Gastroesophageal sphincter (tissue), 4 donors: ENCODE data around the gene PTHLH. TPM values are rescaled to one million over a fixed set of nuclear protein-coding genes. Genes with fewer than 3 reads are reported as not detected.

ENCODE experiments used
- ATAC-seq: fragments of 150-250 bp; one replicate; pipeline ENCODE4 v1.9.1; 2016; ENCODE audit warnings: mild to moderate bottlenecking, moderate library complexity
- H3K27ac ChIP-seq, 4 donors: fragments of 200-600 bp; sonication (generic) in 3 of 4; 1 replicate in 3 of 4; 2 replicates in 1 of 4; pipeline ENCODE4 v1.5.1; 2016 to 2019
- H3K27me3 ChIP-seq: fragments of 200-600 bp; sonication (generic); one replicate; pipeline ENCODE4 v1.5.1; 2019
- H3K36me3 ChIP-seq, 2 donors: fragments of 200-600 bp; sonication (generic); one replicate each; pipeline ENCODE4 v1.5.1; 2019; ENCODE audit warnings: control low read depth in 1 of 2
- H3K4me1 ChIP-seq, 3 donors: fragments of 200-600 bp; sonication (generic); 1 replicate in 2 of 3; 2 replicates in 1 of 3; pipeline ENCODE4 v1.5.1; 2016 to 2019; ENCODE audit warnings: control low read depth in 2 of 3
- H3K4me3 ChIP-seq, 2 donors: fragments of 200-600 bp; sonication (generic); one replicate each; pipeline ENCODE4 v1.5.1; 2019; ENCODE audit warnings: mild to moderate bottlenecking in 1 of 2, moderate library complexity in 1 of 2
- H3K9me3 ChIP-seq, 3 donors: fragments of 200-600 bp; sonication (generic); one replicate each; pipeline ENCODE4 v1.5.1; 2017 to 2019; ENCODE audit warnings: control low read depth in 2 of 3
- EP300 ChIP-seq: sonication (generic); formaldehyde crosslinking; IDR thresholded peaks from one replicate; pipeline ENCODE4 v1.6.1; 2017; ENCODE audit warnings: antibody characterized with exemption, mild to moderate bottlenecking
- POLR2A ChIP-seq, 2 donors: fragments of 450-650 bp; IDR thresholded peaks; one replicate each; pipeline ENCODE4 v1.6.1; 2017; ENCODE audit warnings: antibody characterized with exemption in 2 of 2, mild to moderate bottlenecking in 2 of 2, moderate library complexity in 1 of 2
- POLR2AphosphoS5 ChIP-seq: sonication (generic); formaldehyde crosslinking; IDR thresholded peaks from one replicate; pipeline ENCODE4 v1.6.1; 2017; ENCODE audit warnings: antibody characterized with exemption
- WGBS, 2 donors: methylation state at CpG; one replicate each; pipeline ENCODE4 v1.1.5; 2018; ENCODE audit warnings: low coverage in 1 of 2; 5-methylcytosine and 5-hydroxymethylcytosine counted together
- total RNA-seq, 4 donors: library from RNA; depleted of rRNA; stranded (reverse); fragments of >200 nt; gene quantifications; one replicate each; pipeline ENCODE4 v1.1.0, GENCODE V29; 2016
- TF ChIP-seq, protein P1 (sequence below), 4 experiments: fragments of 200-600 bp in 2 of 4; fragments of 450-650 bp in 2 of 4; sonication (generic) in 1 of 4; IDR thresholded peaks; one replicate each; pipeline ENCODE4 v1.5.1; 2017 to 2019; ENCODE audit warnings: antibody characterized with exemption in 4 of 4, mild to moderate bottlenecking in 2 of 4, moderate library complexity in 2 of 4

Gene PTHLH
- total RNA-seq, 4 donors from 2014 or later = 0.47 to 3.3 (median 1.9) TPM

DNA sequence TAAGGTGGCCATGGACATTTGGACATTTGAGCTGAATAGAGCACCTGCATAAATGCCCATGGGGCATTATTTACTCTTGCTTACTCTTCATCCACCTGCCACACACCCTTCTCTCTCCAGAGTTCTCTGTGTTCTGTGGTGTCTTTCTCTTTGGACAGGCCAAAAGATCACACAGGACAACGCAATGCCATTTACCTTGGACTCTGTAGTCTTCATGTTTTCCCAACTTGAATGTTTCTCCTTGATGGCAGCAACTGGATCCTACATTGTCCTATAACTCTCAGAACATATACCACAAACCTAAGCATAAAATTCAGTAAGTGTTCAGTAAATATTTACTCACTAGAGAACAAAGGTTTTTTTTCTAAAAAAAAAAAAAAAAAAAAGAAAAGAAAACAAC lies 41.7 kb upstream of the PTHLH start:
- WGBS, 2 donors = 100% methylated on average over 1 of the region's 1 CpG; no CpG with 5 or more reads in 1 of the 2 donors
- Histone ChIP-seq H3K4me3 (no peak overlapping the region), H3K36me3 (no peaks in the 10 kb centered on the region), H3K27me3 (no peaks in the 10 kb centered on the region), H3K9me3 (no peaks in the 10 kb centered on the region), H3K4me1 (no peaks in the 10 kb centered on the region), H3K27ac (no peak overlapping the region)
- TF ChIP-seq EP300 = no peak
- TF ChIP-seq POLR2AphosphoS5 = no peak
- TF ChIP-seq, protein P1, sequence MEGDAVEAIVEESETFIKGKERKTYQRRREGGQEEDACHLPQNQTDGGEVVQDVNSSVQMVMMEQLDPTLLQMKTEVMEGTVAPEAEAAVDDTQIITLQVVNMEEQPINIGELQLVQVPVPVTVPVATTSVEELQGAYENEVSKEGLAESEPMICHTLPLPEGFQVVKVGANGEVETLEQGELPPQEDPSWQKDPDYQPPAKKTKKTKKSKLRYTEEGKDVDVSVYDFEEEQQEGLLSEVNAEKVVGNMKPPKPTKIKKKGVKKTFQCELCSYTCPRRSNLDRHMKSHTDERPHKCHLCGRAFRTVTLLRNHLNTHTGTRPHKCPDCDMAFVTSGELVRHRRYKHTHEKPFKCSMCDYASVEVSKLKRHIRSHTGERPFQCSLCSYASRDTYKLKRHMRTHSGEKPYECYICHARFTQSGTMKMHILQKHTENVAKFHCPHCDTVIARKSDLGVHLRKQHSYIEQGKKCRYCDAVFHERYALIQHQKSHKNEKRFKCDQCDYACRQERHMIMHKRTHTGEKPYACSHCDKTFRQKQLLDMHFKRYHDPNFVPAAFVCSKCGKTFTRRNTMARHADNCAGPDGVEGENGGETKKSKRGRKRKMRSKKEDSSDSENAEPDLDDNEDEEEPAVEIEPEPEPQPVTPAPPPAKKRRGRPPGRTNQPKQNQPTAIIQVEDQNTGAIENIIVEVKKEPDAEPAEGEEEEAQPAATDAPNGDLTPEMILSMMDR (IDR thresholded peaks at IDR 0.05) = no peak
- TF ChIP-seq POLR2A (IDR thresholded peaks at IDR 0.05) = no peak
- ATAC-seq = no peak

GRCh38 chr12:28012333-28012918 lies 39.9 kb upstream of the PTHLH start:
- WGBS, 2 donors = 92 to 93% methylated on average over 3 to 4 of the region's 5 CpGs
- no peak overlapping the region for H3K27ac ChIP-seq
- ATAC-seq = no peak

GRCh38 chr12:28010036-28010435 lies 37.5 kb upstream of the PTHLH start:
- H3K4me1 ChIP-seq = no peaks in the 10 kb centered on the region
- no peaks in the 10 kb centered on the region for H3K9me3 ChIP-seq
- H3K4me3 ChIP-seq = no peak overlapping the region
- no peaks in the 10 kb centered on the region for H3K27me3 ChIP-seq
- H3K36me3 ChIP-seq = no peaks in the 10 kb centered on the region
- 75 to 92% methylated on average over 2 of the region's 2 CpGs for WGBS, 2 donors
- TF ChIP-seq, protein P1 (IDR thresholded peaks at IDR 0.05) = no peak
- TF ChIP-seq EP300 (no peak), POLR2AphosphoS5 (no peak), POLR2A (IDR thresholded peaks at IDR 0.05) (no peak)
- H3K27ac ChIP-seq = no peak overlapping the region
- ATAC-seq = no peak

More at GRCh38 chr12:28012333-28012918, 39.9 kb upstream of the PTHLH start:
- Histone ChIP-seq H3K27me3 (no peaks in the 10 kb centered on the region), H3K9me3 (no peaks in the 10 kb centered on the region), H3K4me1 (no peaks in the 10 kb centered on the region), H3K4me3 (no peak overlapping the region), H3K36me3 (no peaks in the 10 kb centered on the region)
- TF ChIP-seq EP300 = no peak
- TF ChIP-seq POLR2AphosphoS5 = no peak
- TF ChIP-seq, protein P1 (IDR thresholded peaks at IDR 0.05) = no peak
- no peak for TF ChIP-seq POLR2A (IDR thresholded peaks at IDR 0.05)

- H3K4me1 ChIP-seq = no peaks in the 10 kb centered on the region
- no peaks in the 10 kb centered on the region for H3K27me3 ChIP-seq
- H3K4me3 ChIP-seq = no peak overlapping the region
- no peak for ATAC-seq
- TF ChIP-seq POLR2A (IDR thresholded peaks at IDR 0.05) = no peak
- no peak for TF ChIP-seq EP300
- TF ChIP-seq POLR2AphosphoS5 = no peak
- TF ChIP-seq, protein P1 (IDR thresholded peaks at IDR 0.05) = no peak
- WGBS, 2 donors = 92 to 94% methylated on average over 4 of the region's 4 CpGs
- no peaks in the 10 kb centered on the region for H3K9me3 ChIP-seq
- H3K36me3 ChIP-seq = no peaks in the 10 kb centered on the region
- no peak overlapping the region for H3K27ac ChIP-seq
Measured at GRCh38 chr12:27999970-28000369, 27.4 kb upstream of the PTHLH start.

- Histone ChIP-seq H3K4me3 (no peak overlapping the region), H3K4me1 (no peaks in the 10 kb centered on the region), H3K36me3 (no peaks in the 10 kb centered on the region), H3K27me3 (no peaks in the 10 kb centered on the region), H3K9me3 (no peaks in the 10 kb centered on the region), H3K27ac (no peak overlapping the region)
- 68 to 83% methylated on average over 2 of the region's 2 CpGs for WGBS, 2 donors
- TF ChIP-seq EP300 (no peak), POLR2AphosphoS5 (no peak), POLR2A (IDR thresholded peaks at IDR 0.05) (no peak)
- TF ChIP-seq, protein P1 (IDR thresholded peaks at IDR 0.05) = no peak
- no peak for ATAC-seq
Measured at GRCh38 chr12:27999521-27999920, 27.0 kb upstream of the PTHLH start.
